Stimulated activated CD4-positive, alpha-beta T cell treated with anti-CD3 and anti-CD28 coated beads, Interleukin-15, amount 100 ng/mL, for 24 hours (primary cell): ENCODE measurements around the gene ATXN1.

Experiments
- DNase-seq: peaks from one replicate; pipeline ENCODE4 v3.0.0-alpha.2; 2020

ATXN1 gene

GRCh38 chr6:16782278-16782677 lies 21.0 kb upstream of the ATXN1 start:
- no peak for DNase-seq

GRCh38 chr6:16781348-16782169 lies 20.3 kb upstream of the ATXN1 start:
- no peak for DNase-seq

GRCh38 chr6:16778521-16778920 lies 17.3 kb upstream of the ATXN1 start:
- DNase-seq: no peak

GRCh38 chr6:16777794-16778193 lies 16.5 kb upstream of the ATXN1 start:
- DNase-seq: no peak

GRCh38 chr6:16776394-16777017 lies 15.2 kb upstream of the ATXN1 start:
- DNase-seq: no peak

- no peak for DNase-seq
Measured at GRCh38 chr6:16774437-16774836, 13.2 kb upstream of the ATXN1 start.

- no peak for DNase-seq
Measured at GRCh38 chr6:16773362-16773761, 12.1 kb upstream of the ATXN1 start.

GRCh38 chr6:16770701-16771569 lies 9.7 kb upstream of the ATXN1 start:
- DNase-seq: peak; percentile 83

- DNase-seq: no peak
Measured at GRCh38 chr6:16769986-16770376, 8.7 kb upstream of the ATXN1 start.

GRCh38 chr6:16769131-16769985 lies 8.1 kb upstream of the ATXN1 start:
- DNase-seq: peak; percentile 75

GRCh38 chr6:16768477-16768830 lies 7.2 kb upstream of the ATXN1 start:
- DNase-seq: no peak

GRCh38 chr6:16767765-16768476 lies 6.7 kb upstream of the ATXN1 start:
- DNase-seq: no peak

GRCh38 chr6:16766836-16767745 lies 5.8 kb upstream of the ATXN1 start:
- no peak for DNase-seq

GRCh38 chr6:16766043-16766536 lies 4.8 kb upstream of the ATXN1 start:
- peak; percentile 56 for DNase-seq

- DNase-seq: no peak
Measured at GRCh38 chr6:16765235-16765634, 4.0 kb upstream of the ATXN1 start.

GRCh38 chr6:16764188-16764950 lies 3.1 kb upstream of the ATXN1 start:
- DNase-seq: no peak

GRCh38 chr6:16762550-16763477 lies 1.6 kb upstream of the ATXN1 start:
- DNase-seq: peak; percentile 53

- DNase-seq: no peak
Measured at GRCh38 chr6:16762268-16762549, 949 bp upstream of the ATXN1 start.
